ENCODE measurements around the gene HLF.

HLF gene

GRCh38 chr17:55264278-55264644, 499 bp upstream of the HLF start:
- Histone ChIP-seq H3K36me3 (ENCODE audit: control insufficient read depth, insufficient read depth, low read length) (no peaks in the 10 kb centered on the region), H3K27me3 (replicated peaks; ENCODE audit: control insufficient read depth, insufficient read depth, low read length) (no peaks in the 10 kb centered on the region; the same call in 1 of the 2 replicates), H3K4me3 (replicated peaks; ENCODE audit: low read depth, low read length) (no peak overlapping the region)
- no peak for DNase-seq (ENCODE audit: extremely low read depth, insufficient read length)
- TF ChIP-seq CTCF (IDR thresholded peaks at IDR 0.05; ENCODE audit: insufficient read depth, low read length, poor library complexity, severe bottlenecking): no peak

GRCh38 chr17:55265311-55266021, 706 bp downstream of the HLF start:
- TF ChIP-seq CTCF (IDR thresholded peaks at IDR 0.05; ENCODE audit: insufficient read depth, low read length, poor library complexity, severe bottlenecking): no peak
- H3K36me3 ChIP-seq (ENCODE audit: control insufficient read depth, insufficient read depth, low read length): no peaks in the 10 kb centered on the region
- peak; percentile 10 for DNase-seq (ENCODE audit: extremely low read depth, insufficient read length)
- no peaks in the 10 kb centered on the region; the same call in 1 of the 2 replicates for H3K27me3 ChIP-seq (replicated peaks; ENCODE audit: control insufficient read depth, insufficient read depth, low read length)
- peak overlapping the region; percentile 43 for H3K4me3 ChIP-seq (replicated peaks; ENCODE audit: low read depth, low read length)

- Histone ChIP-seq H3K36me3 (ENCODE audit: control insufficient read depth, insufficient read depth, low read length) (no peaks in the 10 kb centered on the region), H3K4me3 (replicated peaks; ENCODE audit: low read depth, low read length) (no peak overlapping the region), H3K27me3 (replicated peaks; ENCODE audit: control insufficient read depth, insufficient read depth, low read length) (no peaks in the 10 kb centered on the region; the same call in 1 of the 2 replicates)
- no peak for TF ChIP-seq CTCF (IDR thresholded peaks at IDR 0.05; ENCODE audit: insufficient read depth, low read length, poor library complexity, severe bottlenecking)
- peak; percentile 1 for DNase-seq (ENCODE audit: extremely low read depth, insufficient read length)
Measured at GRCh38 chr17:55266051-55266957, 1.5 kb downstream of the HLF start.

- Histone ChIP-seq H3K27me3 (replicated peaks; ENCODE audit: control insufficient read depth, insufficient read depth, low read length) (no peaks in the 10 kb centered on the region; the same call in 1 of the 2 replicates), H3K4me3 (replicated peaks; ENCODE audit: low read depth, low read length) (no peak overlapping the region), H3K36me3 (ENCODE audit: control insufficient read depth, insufficient read depth, low read length) (no peaks in the 10 kb centered on the region)
- no peak for DNase-seq (ENCODE audit: extremely low read depth, insufficient read length)
- TF ChIP-seq CTCF (IDR thresholded peaks at IDR 0.05; ENCODE audit: insufficient read depth, low read length, poor library complexity, severe bottlenecking): no peak
Measured at GRCh38 chr17:55266958-55267688, 2.4 kb downstream of the HLF start.

- Histone ChIP-seq H3K4me3 (replicated peaks; ENCODE audit: low read depth, low read length) (no peak overlapping the region), H3K27me3 (replicated peaks; ENCODE audit: control insufficient read depth, insufficient read depth, low read length) (no peaks in the 10 kb centered on the region; the same call in 1 of the 2 replicates)
Measured at GRCh38 chr17:55267777-55268648, 3.3 kb downstream of the HLF start.

More at GRCh38 chr17:55267777-55268648, 3.3 kb downstream of the HLF start:
- peak; percentile 1 for DNase-seq (ENCODE audit: extremely low read depth, insufficient read length)
- no peak for TF ChIP-seq CTCF (IDR thresholded peaks at IDR 0.05; ENCODE audit: insufficient read depth, low read length, poor library complexity, severe bottlenecking)
- H3K36me3 ChIP-seq (ENCODE audit: control insufficient read depth, insufficient read depth, low read length): no peaks in the 10 kb centered on the region

Measured in GM06990 (cell line).